Measurements from ENCODE around the gene ZC3H4.
A peak's percentile ranks its signal among the peaks of the same experiment; 100 is the strongest.
"Not testable (repeated sequence)": the region's sequence is repeated elsewhere in the genome, so short reads cannot be mapped to it uniquely, and the experiment has no call there.

The ZC3H4 gene

GRCh38 chr19:47107202-47107952 lies 6.2 kb downstream of the ZC3H4 start:
- peak; percentile 13 for DNase-seq

GRCh38 chr19:47106821-47107201 lies 6.8 kb downstream of the ZC3H4 start:
- DNase-seq = no peak

- no peak for DNase-seq
Observed at GRCh38 chr19:47105874-47106273, 7.7 kb downstream of the ZC3H4 start.

- no peak for DNase-seq
Observed at GRCh38 chr19:47104680-47105079, 8.9 kb downstream of the ZC3H4 start.

- DNase-seq = no peak
Observed at GRCh38 chr19:47102346-47103060, 11.1 kb downstream of the ZC3H4 start.

- not testable (repeated sequence) for DNase-seq
Observed at GRCh38 chr19:47101116-47101515, 12.5 kb downstream of the ZC3H4 start.

- DNase-seq = no peak
Observed at GRCh38 chr19:47100290-47100689, 13.3 kb downstream of the ZC3H4 start.

- no peak for DNase-seq
Observed at GRCh38 chr19:47099576-47100050, 14.0 kb downstream of the ZC3H4 start.

GRCh38 chr19:47098608-47099007 lies 15.0 kb downstream of the ZC3H4 start:
- DNase-seq = no peak

- DNase-seq = no peak
Observed at GRCh38 chr19:47097396-47098201, 16.0 kb downstream of the ZC3H4 start.

GRCh38 chr19:47096721-47097120 lies 16.9 kb downstream of the ZC3H4 start:
- no peak for DNase-seq

GRCh38 chr19:47096100-47096704 lies 17.4 kb downstream of the ZC3H4 start:
- no peak for DNase-seq

GRCh38 chr19:47095476-47096099 lies 18.0 kb downstream of the ZC3H4 start:
- no peak for DNase-seq

GRCh38 chr19:47094557-47095475 lies 18.8 kb downstream of the ZC3H4 start:
- DNase-seq = peak; percentile 20

- no peak for DNase-seq
Observed at GRCh38 chr19:47093841-47094240, 19.7 kb downstream of the ZC3H4 start.

- no peak for DNase-seq
Observed at GRCh38 chr19:47093254-47093653, 20.3 kb downstream of the ZC3H4 start.

- DNase-seq = no peak
Observed at GRCh38 chr19:47089767-47090350, 23.7 kb downstream of the ZC3H4 start.

GRCh38 chr19:47086280-47086679 lies 27.3 kb downstream of the ZC3H4 start:
- no peak for DNase-seq

GRCh38 chr19:47084879-47085439 lies 28.6 kb downstream of the ZC3H4 start:
- no peak for DNase-seq

- no peak for DNase-seq
Observed at GRCh38 chr19:47082493-47082892, 31.1 kb downstream of the ZC3H4 start.

- no peak for DNase-seq
Observed at GRCh38 chr19:47081095-47081494, 32.5 kb downstream of the ZC3H4 start.
